K562 (cell line): Measurements from ENCODE around the gene MCL1. TPM values are rescaled to one million over a fixed set of nuclear protein-coding genes. Genes with fewer than 3 reads are reported as not detected.
"Not testable (repeated sequence)": the region's sequence is repeated elsewhere in the genome, so short reads cannot be mapped to it uniquely, and the experiment has no call there.

Experiments used
- ATAC-seq: fragments of 200-7000 bp; cut with Tn5 transposase; 3 replicates; pipeline ENCODE4 v1.9.1; 2020; ENCODE audit warnings: moderate library complexity
- BruUV-seq: library from RNA; stranded (reverse); fragments of 400-500 nt; replicated peaks from 2 replicates; lab custom pipeline; 2021; lab: Mats Ljungman, UMichigan
- CTCF ChIA-PET: fragments of 300-600 bp; formaldehyde crosslinking; extraction: SDS; loops from one replicate; lab custom pipeline; 2021; ENCODE audit warnings: low intra/inter-chr PET ratio; lab: Yijun Ruan, JAX
- POLR2A ChIA-PET: fragments of 300-600, 350-650 bp; sonication (Branson Sonifier 250); formaldehyde crosslinking; extraction: SDS; loops from one replicate; lab custom pipeline; 2021; ENCODE audit warnings: antibody characterized with exemption, inconsistent platforms; lab: Yijun Ruan, JAX
- DNase-seq, 4 experiments: peaks; one replicate each; pipeline versions ENCODE4 v3.0.0 to v3.0.0-alpha.2; 2011 to 2018; ENCODE audit warnings: low spot score in 3 of 4, mixed read lengths in 3 of 4; ENCODE audit errors: extremely low read depth in 1 of 4
- FAIRE-seq: peaks from 2 replicates; lab custom pipeline; 2011; peaks lifted over from hg19 to GRCh38; lab: Jason Lieb, UNC
- H2AFZ ChIP-seq: 2 replicates; pipeline ENCODE4 v1.6.0; 2011; ENCODE audit warnings: low read depth, low read length, control low read depth, inconsistent platforms
- H3K27ac ChIP-seq: fragments of 200-600 bp; 3 replicates; pipeline ENCODE4 v1.8.0; 2011; ENCODE audit warnings: low read depth, mild to moderate bottlenecking, control low read depth, inconsistent platforms, low read length, moderate library complexity, mixed read lengths; ENCODE audit errors: extremely low read depth
- H3K27me3 ChIP-seq, 2 experiments: fragments of 300-600 bp in 1 of 2; 2 replicates in 1 of 2; 3 replicates in 1 of 2; pipeline versions ENCODE4 v1.6.0 to v1.8.0; 2011; ENCODE audit warnings: inconsistent platforms in 2 of 2, low read length in 2 of 2, mild to moderate bottlenecking in 1 of 2, mixed read lengths in 1 of 2, moderate library complexity in 1 of 2; ENCODE audit not compliant: control insufficient read depth in 2 of 2, insufficient read depth in 2 of 2
- H3K36me3 ChIP-seq: fragments of 300-600 bp; 3 replicates; pipeline ENCODE4 v1.8.0; 2011; ENCODE audit warnings: mild to moderate bottlenecking, low read length, inconsistent platforms; ENCODE audit not compliant: control insufficient read depth, insufficient read depth
- H3K4me1 ChIP-seq, 2 experiments: fragments of 200-600 bp in 1 of 2; replicated peaks in 1 of 2; 2 replicates in 1 of 2; 3 replicates in 1 of 2; pipeline versions ENCODE4 v1.5.1 to v1.8.0; 2011; ENCODE audit warnings: inconsistent platforms in 2 of 2, low read length in 2 of 2, mild to moderate bottlenecking in 1 of 2, mixed read lengths in 1 of 2, moderate library complexity in 1 of 2; ENCODE audit not compliant: control insufficient read depth in 2 of 2, insufficient read depth in 2 of 2
- H3K4me2 ChIP-seq: 2 replicates; pipeline ENCODE4 v1.6.1; 2011; ENCODE audit warnings: low read length, control low read depth, inconsistent platforms, mixed read lengths; ENCODE audit not compliant: insufficient read depth
- H3K4me3 ChIP-seq: fragments of 200-600 bp; sonication (generic), shearing (Covaris generic); 2 replicates; pipeline ENCODE4 v1.5.1; 2016; ENCODE audit warnings: control low read depth, inconsistent platforms
- H3K79me2 ChIP-seq: fragments of 200-600 bp; 3 replicates; pipeline ENCODE4 v1.8.0; 2011; ENCODE audit warnings: low read length, inconsistent platforms; ENCODE audit not compliant: control insufficient read depth, insufficient read depth
- H3K9ac ChIP-seq, 2 experiments: 2 replicates each; pipeline versions ENCODE4 v1.6.0 to v1.6.1; 2011; ENCODE audit warnings: low read depth in 2 of 2, low read length in 2 of 2, control low read depth in 1 of 2, inconsistent platforms in 1 of 2, mild to moderate bottlenecking in 1 of 2, mixed read lengths in 1 of 2; ENCODE audit not compliant: insufficient read depth in 1 of 2
- H3K9me1 ChIP-seq: one replicate; pipeline ENCODE4 v1.6.0; 2011; ENCODE audit warnings: inconsistent platforms, mild to moderate bottlenecking, low read length, moderate library complexity; ENCODE audit not compliant: control insufficient read depth, insufficient read depth
- H3K9me3 ChIP-seq: replicated peaks from 2 replicates; pipeline ENCODE4 v1.5.1; 2011; ENCODE audit warnings: low read depth, low read length, inconsistent platforms; ENCODE audit not compliant: control insufficient read depth, insufficient read depth
- H4K20me1 ChIP-seq: replicated peaks from 2 replicates; pipeline ENCODE4 v1.6.1; 2011; ENCODE audit warnings: low read length, inconsistent platforms, mixed read lengths; ENCODE audit not compliant: control insufficient read depth, insufficient read depth
- EHMT2 ChIP-seq: fragments of 450-650 bp; IDR thresholded peaks from 2 replicates; pipeline ENCODE4 v1.6.1; 2018; ENCODE audit warnings: antibody characterized with exemption
- FOSL1 ChIP-seq: fragments of 200-800 bp; sonication (Bioruptor generic); conservative IDR thresholded peaks from 2 replicates; pipeline ENCODE4 v1.6.1; 2016; ENCODE audit warnings: missing genetic modification characterization, missing compliant biosample characterization
- GTF2E2 ChIP-seq: fragments of 200-800 bp; sonication (Bioruptor generic); IDR thresholded peaks from 2 replicates; pipeline ENCODE4 v1.6.1; 2016; ENCODE audit warnings: missing genetic modification characterization, missing compliant biosample characterization
- HNRNPL ChIP-seq: fragments of 200-400 bp; formaldehyde crosslinking; IDR thresholded peaks from 2 replicates; pipeline ENCODE4 v1.6.1; 2017; ENCODE audit warnings: low read depth, mild to moderate bottlenecking, low read length
- MTA1 ChIP-seq: fragments of 450-650 bp; IDR thresholded peaks from 2 replicates; pipeline ENCODE4 v1.6.1; 2017; ENCODE audit warnings: borderline replicate concordance
- RNF2 ChIP-seq: sonication (generic); IDR thresholded peaks from 2 replicates; pipeline ENCODE4 v1.6.1; 2016
- ZNF146 ChIP-seq: IDR thresholded peaks from one replicate; pipeline ENCODE4 v1.6.1; 2018; ENCODE audit warnings: missing compliant biosample characterization; ENCODE audit not compliant: unreplicated experiment
- ZNF280A ChIP-seq: fragments of 450-650 bp; IDR thresholded peaks from 2 replicates; pipeline ENCODE4 v1.6.1; 2018; ENCODE audit warnings: mild to moderate bottlenecking, low read depth; ENCODE audit not compliant: partially characterized antibody
- WGBS: fragments of 100-300 bp; shearing (Covaris generic); methylation state at CpG from one replicate; pipeline ENCODE4 v1.1.6; 2016; ENCODE audit warnings: low coverage, mixed read lengths; ENCODE audit not compliant: insufficient coverage; ENCODE audit errors: missing lambda C conversion rate; 5-methylcytosine and 5-hydroxymethylcytosine counted together
- in situ Hi-C: fragments of 300-500 bp; cut with MboI; formaldehyde crosslinking; loops from 4 replicates; pipeline ENCODE4 v1.15.0; 2018; ENCODE audit warnings: inconsistent platforms, mixed read lengths
- intact Hi-C: fragments of 100-400 bp; cut with micrococcal nuclease; formaldehyde crosslinking; loops from 2 replicates; pipeline ENCODE4 v1.14.2; 2022
- polyA plus RNA-seq, 8 experiments: library from polyadenylated mRNA; depleted of rRNA in 4 of 8; stranded (reverse) in 5 of 8; unstranded in 3 of 8; fragments of >200 nt; fragmentation: Nextera tagmentation in 2 of 8; fragmentation: Illumina TruSeq in 1 of 8; extraction: Ambion mirVana in 2 of 8; extraction: Trizol in 1 of 8; gene quantifications; 2 replicates each; pipeline versions ENCODE4 v1.2.1 to v1.2.3, GENCODE V29; 2011 to 2014; ENCODE audit warnings: inconsistent platforms in 1 of 8, missing spikeins in 1 of 8
- total RNA-seq, 7 experiments: library from RNA; depleted of rRNA in 6 of 7; stranded (reverse); fragments of >200 nt in 6 of 7; fragmentation: Illumina TruSeq in 2 of 7; extraction: Trizol in 2 of 7; gene quantifications; 2 replicates each; pipeline versions ENCODE4 v1.2.1 to v1.2.3, GENCODE V29; 2011 to 2021; ENCODE audit warnings: low replicate concordance in 1 of 7
- TF ChIP-seq, protein P1 (sequence below): fragments of 450-650 bp; conservative IDR thresholded peaks from 2 replicates; pipeline ENCODE4 v1.6.1; 2016; ENCODE audit warnings: missing genetic modification characterization, low read depth, mild to moderate bottlenecking, control low read depth, missing compliant biosample characterization

The MCL1 gene
- total and polyA plus RNA-seq, 9 of the 15 experiments (the other 6 are each of a cell fraction or from before 2014, with no cell fraction given): 27.1 to 224 (median 138) TPM

DNA sequence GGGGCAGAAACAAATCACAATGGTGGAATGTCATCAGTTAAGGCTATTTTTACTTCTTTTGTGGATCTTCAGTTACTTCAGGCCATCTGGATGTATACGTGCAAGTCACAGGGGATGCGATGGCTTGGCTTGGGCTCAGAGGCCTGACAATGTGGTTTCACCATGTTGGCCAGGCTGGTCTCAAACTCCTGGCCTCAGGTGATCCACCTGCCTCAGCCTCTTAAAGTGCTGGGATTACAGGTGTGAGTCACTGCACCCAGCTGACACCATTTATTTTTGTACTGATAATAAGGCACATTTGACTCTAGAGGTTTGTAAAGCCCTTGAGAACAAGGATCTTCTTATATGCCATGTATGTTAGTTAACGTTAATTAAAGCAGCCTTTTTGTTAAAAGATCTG, 1.6 kb upstream of the MCL1 start:
- H3K4me3 ChIP-seq, H3K4me2 ChIP-seq, in situ Hi-C loops, DNase-seq, H3K27ac ChIP-seq, H3K27me3 ChIP-seq, H3K9me1 ChIP-seq, CTCF ChIA-PET, FAIRE-seq, H3K4me1 ChIP-seq, H3K9me3 ChIP-seq, BruUV-seq, H3K9ac ChIP-seq, intact Hi-C loops, ATAC-seq, H2AFZ ChIP-seq: not testable (repeated sequence)
- peaks cover 44% of the 10 kb centered on the region for H3K79me2 ChIP-seq
- H4K20me1 ChIP-seq: peaks cover 31% of the 10 kb centered on the region
- WGBS: 84% methylated on average over 1 of the region's 3 CpGs
- H3K36me3 ChIP-seq: peaks cover 31% of the 10 kb centered on the region
- POLR2A ChIA-PET: interaction anchor here (1.2 to 11.0 kb wide), 6 partner anchors 12 to 34 kb away, joined by 3 to 148 read pairs (median 20); no protein-coding TSS in a partner anchor

GRCh38 chr1:150579945-150580642, 684 bp upstream of the MCL1 start:
- H3K9me3 ChIP-seq: no peaks in the 10 kb centered on the region
- peak overlapping the region; percentile 86 for H3K4me2 ChIP-seq
- in situ Hi-C loops (no loop called here), intact Hi-C loops (loop anchor here (2.0 to 5.0 kb wide), 2 partner anchors 39 to 232 kb away; no protein-coding TSS in a partner anchor)
- DNase-seq: no peak
- WGBS: 42% methylated on average over 14 of the region's 15 CpGs
- peak overlapping the region; percentile 81 to 90 for H3K9ac ChIP-seq
- H3K79me2 ChIP-seq: peaks cover 53% of the 10 kb centered on the region
- ATAC-seq: no peak
- no peaks in the 10 kb centered on the region for H3K9me1 ChIP-seq
- peak overlapping the region; percentile 76 for H2AFZ ChIP-seq
- POLR2A ChIA-PET: interaction anchor here (0.5 to 11.0 kb wide), 44 partner anchors 9 to 913 kb away, joined by 3 to 148 read pairs (median 4); partner anchors contain the start of genes C1orf56, CERS2, CTSK and ENSA
- H3K27me3 ChIP-seq: no peaks in the 10 kb centered on the region
- BruUV-seq: TSS peak; percentile 91
- H3K27ac ChIP-seq: peak overlapping the region; percentile 87
- peak; percentile 42 for FAIRE-seq
- peaks cover 39% of the 10 kb centered on the region for H3K36me3 ChIP-seq
- peaks cover 10 to 14% of the 10 kb centered on the region in 2 experiments; a peak in 4 of 5 replicates for H3K4me1 ChIP-seq
- CTCF ChIA-PET: no interaction called here
- H3K4me3 ChIP-seq: peak overlapping the region; percentile 98
- peaks cover 38% of the 10 kb centered on the region for H4K20me1 ChIP-seq
- no peak for TF ChIP-seq ZNF280A
- TF ChIP-seq, protein P1, sequence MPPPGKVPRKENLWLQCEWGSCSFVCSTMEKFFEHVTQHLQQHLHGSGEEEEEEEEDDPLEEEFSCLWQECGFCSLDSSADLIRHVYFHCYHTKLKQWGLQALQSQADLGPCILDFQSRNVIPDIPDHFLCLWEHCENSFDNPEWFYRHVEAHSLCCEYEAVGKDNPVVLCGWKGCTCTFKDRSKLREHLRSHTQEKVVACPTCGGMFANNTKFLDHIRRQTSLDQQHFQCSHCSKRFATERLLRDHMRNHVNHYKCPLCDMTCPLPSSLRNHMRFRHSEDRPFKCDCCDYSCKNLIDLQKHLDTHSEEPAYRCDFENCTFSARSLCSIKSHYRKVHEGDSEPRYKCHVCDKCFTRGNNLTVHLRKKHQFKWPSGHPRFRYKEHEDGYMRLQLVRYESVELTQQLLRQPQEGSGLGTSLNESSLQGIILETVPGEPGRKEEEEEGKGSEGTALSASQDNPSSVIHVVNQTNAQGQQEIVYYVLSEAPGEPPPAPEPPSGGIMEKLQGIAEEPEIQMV (tag): no peak
- no peak for TF ChIP-seq EHMT2
- no peak for TF ChIP-seq GTF2E2 (tag)
- 0 out of 2 replicates have a peak, but pooled peaks have one; percentile 9 for TF ChIP-seq FOSL1
- no peak for TF ChIP-seq RNF2
- no peak for TF ChIP-seq HNRNPL
- TF ChIP-seq MTA1: no peak
- no peak for TF ChIP-seq ZNF146 (CRISPR knock-in tag)
